NAMALWA (cell line): ENCODE data around the gene TMTC1.
"Not testable (repeated sequence)": the region's sequence is repeated elsewhere in the genome, so short reads cannot be mapped to it uniquely, and the experiment has no call there.

Experiments
- DNase-seq: peaks from one replicate; pipeline ENCODE4 v3.0.0-alpha.2; 2015; ENCODE audit warnings: low spot score

The TMTC1 gene

GRCh38 chr12:29783773-29784666, at the start of gene TMTC1:
TMTC1 (minus strand) TSS chr12:29783942; CDS start chr12:29783751, 191 bp downstream.
- DNase-seq, result no peak

GRCh38 chr12:29831173-29831572, 47.4 kb upstream of the TMTC1 start:
- DNase-seq, result no peak

GRCh38 chr12:29830391-29830790, 46.6 kb upstream of the TMTC1 start:
- no peak for DNase-seq

GRCh38 chr12:29818916-29819623, 35.3 kb upstream of the TMTC1 start:
- DNase-seq, result no peak

GRCh38 chr12:29816874-29817725, 33.4 kb upstream of the TMTC1 start:
- no peak for DNase-seq

- not testable (repeated sequence) for DNase-seq
These were observed 26.0 kb upstream of the TMTC1 start for GRCh38 chr12:29809616-29810361.

GRCh38 chr12:29807129-29807528, 23.4 kb upstream of the TMTC1 start:
- DNase-seq, result no peak

- no peak for DNase-seq
These were observed 20.3 kb upstream of the TMTC1 start for GRCh38 chr12:29804019-29804418.

GRCh38 chr12:29799591-29799990, 15.8 kb upstream of the TMTC1 start:
- DNase-seq, result no peak

GRCh38 chr12:29797565-29798355, 14.0 kb upstream of the TMTC1 start:
- DNase-seq, result no peak

- no peak for DNase-seq
These were observed 13.1 kb upstream of the TMTC1 start for GRCh38 chr12:29796823-29797263.

GRCh38 chr12:29795715-29796114, 12.0 kb upstream of the TMTC1 start:
- no peak for DNase-seq

GRCh38 chr12:29794862-29795261, 11.1 kb upstream of the TMTC1 start:
- no peak for DNase-seq

GRCh38 chr12:29792853-29793252, 9.1 kb upstream of the TMTC1 start:
- DNase-seq, result no peak

GRCh38 chr12:29792132-29792531, 8.4 kb upstream of the TMTC1 start:
- no peak for DNase-seq

- DNase-seq, result no peak
These were observed 620 bp downstream of the TMTC1 start for GRCh38 chr12:29782871-29783772.

- DNase-seq, result no peak
These were observed 1.4 kb downstream of the TMTC1 start for GRCh38 chr12:29782285-29782870.

GRCh38 chr12:29781705-29782266, 2.0 kb downstream of the TMTC1 start:
- DNase-seq, result no peak

GRCh38 chr12:29781188-29781587, 2.6 kb downstream of the TMTC1 start:
- DNase-seq, result no peak
